Mammary epithelial cell (primary cell): Measurements from ENCODE around the gene PPP1R13B.

Experiments
- EZH2 ChIP-seq: IDR thresholded peaks from 2 replicates; pipeline ENCODE4 v1.6.1; 2012; ENCODE audit warnings: low read length, inconsistent platforms, borderline replicate concordance
- TF ChIP-seq, protein P1 (sequence below), 2 donors: IDR thresholded peaks in 1 of 2; conservative IDR thresholded peaks in 1 of 2; 2 replicates each; pipeline ENCODE4 v1.5.1; 2011 to 2012; ENCODE audit warnings: inconsistent platforms in 2 of 2, low read length in 2 of 2, mild to moderate bottlenecking in 2 of 2, control low read depth in 1 of 2, low read depth in 1 of 2; ENCODE audit not compliant: insufficient read depth in 1 of 2; ENCODE audit errors: extremely low read depth in 1 of 2

DNA sequence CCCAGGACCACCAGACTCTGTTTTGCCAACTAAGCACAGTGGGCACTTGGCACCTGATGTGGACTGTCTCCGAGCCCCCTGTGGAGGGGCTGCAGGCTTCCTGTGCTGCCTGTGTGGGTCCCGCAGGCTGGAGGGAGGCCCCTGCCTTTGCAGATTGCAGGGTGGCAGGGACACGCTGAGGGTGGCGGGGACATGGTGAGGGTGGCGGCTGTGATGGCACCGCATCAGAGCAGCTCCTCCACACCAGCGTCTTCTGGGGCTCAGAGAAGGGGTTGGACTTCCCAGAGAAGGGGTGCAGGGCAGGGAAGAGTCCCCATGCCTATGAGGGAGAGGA lies 123.7 kb downstream of the PPP1R13B start:
- TF ChIP-seq, protein P1, sequence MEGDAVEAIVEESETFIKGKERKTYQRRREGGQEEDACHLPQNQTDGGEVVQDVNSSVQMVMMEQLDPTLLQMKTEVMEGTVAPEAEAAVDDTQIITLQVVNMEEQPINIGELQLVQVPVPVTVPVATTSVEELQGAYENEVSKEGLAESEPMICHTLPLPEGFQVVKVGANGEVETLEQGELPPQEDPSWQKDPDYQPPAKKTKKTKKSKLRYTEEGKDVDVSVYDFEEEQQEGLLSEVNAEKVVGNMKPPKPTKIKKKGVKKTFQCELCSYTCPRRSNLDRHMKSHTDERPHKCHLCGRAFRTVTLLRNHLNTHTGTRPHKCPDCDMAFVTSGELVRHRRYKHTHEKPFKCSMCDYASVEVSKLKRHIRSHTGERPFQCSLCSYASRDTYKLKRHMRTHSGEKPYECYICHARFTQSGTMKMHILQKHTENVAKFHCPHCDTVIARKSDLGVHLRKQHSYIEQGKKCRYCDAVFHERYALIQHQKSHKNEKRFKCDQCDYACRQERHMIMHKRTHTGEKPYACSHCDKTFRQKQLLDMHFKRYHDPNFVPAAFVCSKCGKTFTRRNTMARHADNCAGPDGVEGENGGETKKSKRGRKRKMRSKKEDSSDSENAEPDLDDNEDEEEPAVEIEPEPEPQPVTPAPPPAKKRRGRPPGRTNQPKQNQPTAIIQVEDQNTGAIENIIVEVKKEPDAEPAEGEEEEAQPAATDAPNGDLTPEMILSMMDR (conservative IDR thresholded peaks at IDR 0.05 in 1 of 2, IDR thresholded peaks at IDR 0.05 in 1 of 2; ENCODE audit: extremely low read depth in 1 of 2, insufficient read depth in 1 of 2, low read depth in 1 of 2, low read length in 2 of 2) = no peak
- TF ChIP-seq EZH2 = no peak
